CD4-positive, alpha-beta T cell treated with Interleukin-6 at 100 ng/mL for 8 hours (primary cell): ENCODE results near the gene PRRX1.

Experiments used
- DNase-seq: peaks from one replicate; pipeline ENCODE4 v3.0.0-alpha.2; 2020; ENCODE audit warnings: mixed read lengths, low spot score

PRRX1 gene

GRCh38 chr1:170768929-170769328 lies 105.0 kb downstream of the PRRX1 start:
- no peak for DNase-seq

DNA sequence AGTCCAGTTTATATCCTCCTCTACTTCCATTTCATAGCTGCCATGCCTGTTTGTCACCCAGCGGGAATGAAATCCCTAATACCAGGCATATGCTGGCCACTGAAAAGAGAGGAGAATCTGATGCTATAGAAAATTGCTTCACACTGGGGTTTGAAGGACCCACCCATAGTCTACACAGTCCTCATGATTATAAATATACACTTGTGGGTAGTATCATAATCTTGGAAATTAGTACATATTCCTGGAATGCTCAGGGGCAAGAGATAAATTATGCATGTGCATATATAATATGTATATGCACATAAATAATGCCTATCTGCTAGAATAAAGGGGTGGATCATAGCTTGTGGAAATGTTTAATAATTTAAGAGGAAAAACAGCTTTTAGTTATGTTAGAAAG lies 105.8 kb downstream of the PRRX1 start:
- DNase-seq = no peak

DNA sequence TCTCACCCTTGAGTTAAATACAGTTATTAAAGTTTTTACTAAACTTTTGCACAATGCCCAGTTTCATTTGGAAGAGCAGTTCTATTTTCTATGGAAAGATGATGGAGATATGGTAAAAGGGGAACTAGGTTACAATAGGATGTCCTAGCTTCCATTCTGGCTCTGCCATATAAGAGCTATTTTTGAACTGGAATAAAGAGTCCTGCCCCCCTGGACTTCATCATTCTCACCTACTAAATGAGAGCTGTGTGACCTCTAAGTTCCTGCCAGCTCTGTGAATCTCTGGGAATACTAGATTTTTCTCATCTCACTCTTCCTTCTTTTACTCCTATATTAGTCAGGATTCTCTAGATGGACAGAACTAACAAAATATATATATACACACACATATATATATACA lies 106.3 kb downstream of the PRRX1 start:
- DNase-seq = no peak

- no peak for DNase-seq
Observed at GRCh38 chr1:170776252-170776651, 112.3 kb downstream of the PRRX1 start.

DNA sequence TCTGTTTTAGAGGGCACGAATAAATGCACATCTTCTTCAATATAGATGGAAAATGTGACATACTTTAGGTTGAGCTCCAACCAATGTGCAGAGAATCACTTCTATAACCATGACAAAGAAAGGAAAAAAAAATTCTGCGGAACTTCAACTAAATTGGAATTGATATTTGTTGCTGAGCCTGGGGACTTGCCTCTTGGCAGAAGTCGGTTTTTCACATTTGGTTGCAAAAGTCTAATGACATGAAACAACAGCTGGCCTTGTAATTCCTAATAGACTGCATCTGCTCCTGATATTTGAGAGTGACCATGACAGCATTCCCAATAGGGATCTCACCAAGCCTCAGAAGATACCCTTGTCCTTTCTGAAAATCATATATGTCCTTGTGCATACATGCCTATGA lies 112.8 kb downstream of the PRRX1 start:
- DNase-seq = no peak
